GM10248 (cell line): Measurements from ENCODE around the gene NFAT5.

Experiments used
- CTCF ChIA-PET: fragments of 300-600 bp; sonication (Branson Sonifier 250); formaldehyde crosslinking; extraction: SDS; loops from one replicate; lab custom pipeline; 2021; ENCODE audit warnings: antibody characterized with exemption; lab: Yijun Ruan, JAX
- POLR2A ChIA-PET: fragments of 350-650 bp; sonication (Branson Sonifier 250); formaldehyde crosslinking; extraction: SDS; loops from one replicate; lab custom pipeline; 2020; ENCODE audit warnings: antibody characterized with exemption; lab: Yijun Ruan, JAX
- DNase-seq: peaks from one replicate; pipeline ENCODE4 v3.0.0; 2012; ENCODE audit errors: extremely low spot score
- CTCF ChIP-seq: IDR thresholded peaks from 2 replicates; pipeline ENCODE4 v1.5.1; 2012; ENCODE audit warnings: mild to moderate bottlenecking, low read depth; ENCODE audit errors: extremely low read depth, missing control alignments, control extremely low read depth

NFAT5 gene

DNA sequence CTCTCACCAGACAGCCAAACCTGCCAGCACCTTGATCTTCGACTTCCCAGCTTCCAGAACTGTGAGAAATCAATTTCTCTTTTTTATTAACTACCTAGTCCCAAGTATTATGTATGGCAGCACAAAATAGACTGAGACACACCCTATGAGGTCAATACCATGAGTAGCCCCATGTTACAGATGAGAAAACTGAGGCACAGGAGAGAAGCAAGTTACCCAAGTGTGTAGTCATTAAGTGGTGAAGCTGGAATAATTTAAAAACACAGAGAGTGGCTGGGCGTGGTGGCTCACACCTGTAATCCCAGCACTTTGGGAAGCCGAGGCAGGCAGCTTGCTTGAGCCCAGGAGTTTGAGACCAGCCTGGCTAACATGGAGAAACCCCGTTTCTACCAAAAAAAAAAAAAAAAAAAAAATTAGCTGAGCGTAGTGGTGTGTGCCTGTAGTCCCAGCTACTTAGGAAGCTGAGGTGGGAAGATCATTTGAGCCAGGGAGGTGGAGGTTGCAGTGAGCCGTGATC is 155.7 kb downstream of the NFAT5 start:
- ChIA-PET POLR2A (interaction anchor here (0.6 kb wide), 1 partner anchor 119 kb away, joined by 6 read pairs; no protein-coding TSS in a partner anchor), CTCF (interaction anchor here (1.2 to 7.8 kb wide), 3 partner anchors 11 to 33 kb away, joined by 3 to 49 read pairs (median 9); partner anchors contain the start of gene NOB1)
- TF ChIP-seq CTCF, result no peak
- DNase-seq, result no peak

DNA sequence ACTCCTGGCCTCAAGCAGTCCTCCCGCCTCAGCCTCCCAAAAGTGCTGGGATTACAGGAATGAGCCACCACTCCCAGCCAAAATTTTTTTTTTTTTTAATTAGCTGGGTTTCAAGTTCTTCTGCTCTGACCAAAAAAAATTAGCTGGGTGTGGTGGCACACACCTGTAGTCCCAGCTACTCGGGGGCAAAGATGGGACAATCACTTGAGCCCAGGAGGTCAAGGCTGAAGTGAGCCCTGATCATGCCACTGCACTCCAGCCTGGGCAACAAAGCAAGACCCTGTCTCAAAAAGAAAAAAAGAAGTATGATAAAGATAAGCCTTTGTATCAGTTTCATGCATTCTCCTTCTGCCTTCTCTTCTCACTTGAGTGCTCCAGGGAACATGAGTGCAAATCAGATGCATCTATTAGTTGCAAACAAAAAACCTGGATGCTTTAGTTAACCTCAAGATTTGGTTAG is 158.7 kb downstream of the NFAT5 start:
- ChIA-PET CTCF (interaction anchor here (0.8 to 7.9 kb wide), 8 partner anchors 10 to 331 kb away, joined by 3 to 49 read pairs (median 3); partner anchors contain the start of gene NOB1), POLR2A (no interaction called here)
- DNase-seq, result no peak
- no peak for TF ChIP-seq CTCF

DNA sequence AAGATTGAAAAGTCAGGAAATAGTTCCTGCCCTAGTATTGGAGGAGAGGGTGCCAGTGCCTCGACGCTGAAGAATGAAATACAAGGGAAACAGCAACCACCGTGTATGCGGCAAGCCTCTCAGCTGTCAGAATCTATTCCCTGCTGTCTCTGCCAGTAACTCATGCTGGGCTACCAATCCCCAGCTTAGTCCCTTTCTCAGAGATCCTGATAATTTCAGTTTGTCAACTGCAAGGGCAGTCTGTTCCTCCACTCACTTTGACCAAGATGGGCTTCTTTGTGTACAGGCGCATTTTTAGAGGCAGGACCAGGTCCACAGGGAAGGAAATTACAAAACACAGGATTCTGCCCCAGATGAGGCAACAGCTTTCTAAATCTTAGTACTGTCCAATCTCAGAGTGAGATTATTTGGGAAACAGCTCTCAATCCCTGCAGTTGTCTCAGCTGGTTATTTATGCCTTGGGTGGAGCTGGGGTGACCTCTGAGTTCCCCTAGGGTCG is 159.3 kb downstream of the NFAT5 start:
- TF ChIP-seq CTCF, result no peak
- CTCF ChIA-PET, result interaction anchor here (0.8 to 7.9 kb wide), 4 partner anchors 15 to 29 kb away, joined by 3 to 49 read pairs (median 24); partner anchors contain the start of gene NOB1
- DNase-seq, result peak; percentile 4
- POLR2A ChIA-PET, result no interaction called here

GRCh38 chr16:69725480-69726312 is 159.9 kb downstream of the NFAT5 start:
- no peak for DNase-seq
- CTCF ChIA-PET, result interaction anchor here (0.8 to 7.9 kb wide), 4 partner anchors 15 to 329 kb away, joined by 3 to 49 read pairs (median 24); partner anchors contain the start of gene NOB1
- POLR2A ChIA-PET, result no interaction called here
- TF ChIP-seq CTCF, result no peak

GRCh38 chr16:69726313-69727060 is 160.7 kb downstream of the NFAT5 start, which contains the start of gene NQO1:
NQO1 (minus strand) TSS chr16:69726560; CDS start chr16:69726439, 121 bp downstream.
- CTCF ChIA-PET, result interaction anchor here (0.8 to 7.9 kb wide), 4 partner anchors 14 to 330 kb away, joined by 3 to 49 read pairs (median 24); partner anchors contain the start of gene NOB1
- POLR2A ChIA-PET, result interaction anchor here (0.5 to 0.6 kb wide), 2 partner anchors 153 to 336 kb away, joined by 4 to 5 read pairs; no protein-coding TSS in a partner anchor
- TF ChIP-seq CTCF, result no peak
- DNase-seq, result peak; percentile 97
